ENCODE measurements around the gene PTH2.
A peak's percentile ranks its signal among the peaks of the same experiment; 100 is the strongest.

The PTH2 gene

DNA sequence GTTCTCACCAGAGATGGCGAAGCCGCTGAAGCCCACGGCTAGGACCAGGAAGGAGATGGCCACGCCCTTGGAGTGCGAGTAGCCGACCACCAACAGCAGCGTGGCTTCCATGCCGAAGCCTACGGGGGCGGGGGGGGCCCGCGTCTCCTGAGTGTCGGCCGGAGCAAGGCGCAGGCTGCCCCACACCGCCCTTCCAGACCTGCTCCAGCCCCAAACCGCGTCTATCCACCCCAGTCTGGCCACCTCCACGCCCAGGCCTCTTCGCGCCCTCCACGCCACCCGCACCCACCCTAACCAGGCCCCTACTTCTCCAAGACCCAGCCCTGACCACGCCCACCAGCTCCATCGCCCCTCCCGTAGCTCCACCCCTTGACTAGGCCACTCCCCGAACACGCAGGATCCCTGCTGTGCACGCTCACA is 8.1 kb upstream of the PTH2 start:
- Histone ChIP-seq H3K27ac (ENCODE audit: low read length) (no peak overlapping the region), H3K27me3 (ENCODE audit: control insufficient read depth, insufficient read depth, low read length) (peaks cover 3% of the 10 kb centered on the region; the same call in 1 of the 2 replicates), H3K9me3 (ENCODE audit: control insufficient read depth, insufficient read depth, low read length) (no peaks in the 10 kb centered on the region), H3K36me3 (ENCODE audit: control insufficient read depth, insufficient read depth, low read length) (no peaks in the 10 kb centered on the region), H3K4me3 (ENCODE audit: low read length) (no peak overlapping the region), H3K4me1 (ENCODE audit: control insufficient read depth, insufficient read depth, low read length) (peaks cover 15% of the 10 kb centered on the region)
- no peak for DNase-seq (ENCODE audit: low read depth, low spot score)
- WGBS (ENCODE audit: insufficient coverage, insufficient read length), result no CpG with 5 or more reads among the region's 29 CpGs

DNA sequence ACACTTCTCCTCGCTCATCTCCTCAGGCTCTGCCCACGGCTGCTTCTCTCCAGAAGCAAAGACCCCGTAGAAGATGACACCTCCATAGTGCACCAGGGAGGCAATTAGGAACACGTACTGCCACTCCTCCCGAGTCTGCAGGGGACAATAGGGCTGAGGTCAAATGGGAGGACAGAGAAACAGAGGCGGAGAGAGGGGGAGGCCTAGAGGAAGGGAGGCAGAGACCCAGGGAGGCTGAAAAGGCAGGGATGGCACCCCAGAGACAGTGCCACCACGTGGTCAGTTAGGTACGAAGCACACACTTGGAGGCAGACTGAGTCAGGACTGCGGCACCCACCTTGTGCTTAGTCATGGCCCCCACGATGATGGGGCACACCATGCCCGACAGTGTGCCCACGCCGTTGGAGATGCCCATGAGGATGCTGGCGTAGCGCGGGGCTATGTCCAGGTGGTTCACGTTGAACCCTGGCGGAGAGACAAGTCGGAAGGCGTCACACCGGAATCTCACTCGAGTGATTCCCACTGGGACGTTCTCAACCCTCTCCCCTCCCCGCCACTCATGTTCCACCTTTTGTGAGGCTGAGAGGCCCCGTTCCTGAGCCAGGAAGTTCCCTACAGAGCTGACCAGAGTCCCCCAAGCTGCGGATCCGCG is 7.6 kb upstream of the PTH2 start:
- no peak overlapping the region for H3K4me3 ChIP-seq (ENCODE audit: low read length)
- DNase-seq (ENCODE audit: low read depth, low spot score), result no peak
- no peaks in the 10 kb centered on the region for H3K36me3 ChIP-seq (ENCODE audit: control insufficient read depth, insufficient read depth, low read length)
- no CpG with 5 or more reads among the region's 28 CpGs for WGBS (ENCODE audit: insufficient coverage, insufficient read length)
- H3K9me3 ChIP-seq (ENCODE audit: control insufficient read depth, insufficient read depth, low read length), result no peaks in the 10 kb centered on the region
- peaks cover 3% of the 10 kb centered on the region; the same call in 1 of the 2 replicates for H3K27me3 ChIP-seq (ENCODE audit: control insufficient read depth, insufficient read depth, low read length)
- no peak overlapping the region for H3K27ac ChIP-seq (ENCODE audit: low read length)
- peaks cover 14% of the 10 kb centered on the region for H3K4me1 ChIP-seq (ENCODE audit: control insufficient read depth, insufficient read depth, low read length)

DNA sequence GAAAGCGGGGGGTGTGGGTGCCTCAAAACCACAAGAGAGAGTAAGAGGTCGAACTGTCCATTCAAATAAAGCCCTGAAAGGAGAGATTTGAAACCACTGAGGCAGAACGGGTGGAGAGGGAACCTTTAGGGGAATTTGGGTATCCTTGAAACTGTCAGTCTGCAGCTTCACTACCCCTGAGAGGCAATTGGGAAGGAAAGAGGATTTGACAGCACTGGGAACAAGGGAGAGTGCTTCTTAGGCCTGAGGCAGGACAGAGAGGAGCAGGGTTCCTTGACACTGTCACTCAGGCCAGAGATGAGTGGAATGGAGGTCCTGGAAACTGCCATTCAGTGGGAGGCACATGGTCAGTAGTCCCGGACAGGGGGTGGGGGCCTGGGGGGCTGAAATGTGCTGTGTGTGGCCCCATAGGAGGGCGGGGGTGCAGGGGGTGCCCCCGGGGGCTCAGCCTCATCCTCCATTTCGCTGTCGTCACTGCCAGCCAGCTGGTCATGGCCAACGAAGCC is 7.0 kb upstream of the PTH2 start:
- Histone ChIP-seq H3K36me3 (ENCODE audit: control insufficient read depth, insufficient read depth, low read length) (no peaks in the 10 kb centered on the region), H3K27ac (ENCODE audit: low read length) (no peak overlapping the region), H3K9me3 (ENCODE audit: control insufficient read depth, insufficient read depth, low read length) (no peaks in the 10 kb centered on the region), H3K4me1 (ENCODE audit: control insufficient read depth, insufficient read depth, low read length) (peaks cover 15% of the 10 kb centered on the region), H3K4me3 (ENCODE audit: low read length) (no peak overlapping the region), H3K27me3 (ENCODE audit: control insufficient read depth, insufficient read depth, low read length) (peaks cover 3% of the 10 kb centered on the region; the same call in 1 of the 2 replicates)
- no peak for DNase-seq (ENCODE audit: low read depth, low spot score)
- WGBS (ENCODE audit: insufficient coverage, insufficient read length), result no CpG with 5 or more reads among the region's 9 CpGs

DNA sequence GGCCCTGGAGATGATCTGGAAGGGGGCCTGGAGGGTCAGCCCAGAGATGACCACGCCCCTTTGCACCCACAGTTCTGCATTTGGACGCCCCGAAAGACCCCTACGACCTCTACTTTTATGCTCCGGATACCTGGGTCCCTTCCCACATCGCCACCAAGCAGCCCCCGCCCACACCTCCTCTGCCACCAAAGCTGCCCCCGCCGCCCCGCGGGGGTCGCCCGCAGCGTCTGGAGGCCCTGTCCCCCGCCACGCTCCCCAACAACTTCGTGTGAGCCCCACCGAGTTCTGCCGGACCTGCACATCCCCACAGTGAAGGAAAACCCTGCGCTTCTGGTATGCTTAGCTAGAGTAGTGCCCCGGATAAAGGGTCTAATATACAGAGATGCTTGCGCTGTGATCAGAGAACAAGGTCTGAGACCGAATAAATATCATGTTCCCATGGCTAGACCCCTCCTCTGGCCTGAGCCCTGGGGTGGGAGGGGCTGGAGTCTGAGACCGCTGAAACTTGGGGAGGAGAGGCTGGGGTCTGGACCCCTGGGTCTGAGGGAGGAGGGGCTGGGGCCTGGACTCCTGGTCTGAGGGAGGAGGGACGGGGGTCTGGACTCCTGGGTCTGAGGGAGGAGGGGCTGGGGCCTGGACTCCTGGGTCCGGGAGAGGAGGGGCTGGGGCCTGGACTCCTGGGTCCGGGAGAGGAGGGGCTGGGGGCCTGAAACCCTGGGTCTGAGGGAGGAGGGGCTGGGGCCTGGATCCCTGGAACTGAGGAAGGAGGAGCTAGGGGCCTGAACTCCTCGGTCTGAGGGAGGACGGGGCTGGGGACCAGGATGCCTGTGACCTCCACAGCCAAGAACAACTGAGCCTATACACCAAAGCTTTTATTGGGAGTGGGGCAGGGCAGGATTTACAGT is 5.6 kb upstream of the PTH2 start:
- Histone ChIP-seq H3K4me3 (ENCODE audit: low read length) (peak overlapping the region; percentile 41; the same call in 1 of the 2 replicates), H3K27ac (ENCODE audit: low read length) (no peak overlapping the region), H3K36me3 (ENCODE audit: control insufficient read depth, insufficient read depth, low read length) (no peaks in the 10 kb centered on the region), H3K4me1 (ENCODE audit: control insufficient read depth, insufficient read depth, low read length) (peaks cover 15% of the 10 kb centered on the region), H3K9me3 (ENCODE audit: control insufficient read depth, insufficient read depth, low read length) (no peaks in the 10 kb centered on the region), H3K27me3 (ENCODE audit: control insufficient read depth, insufficient read depth, low read length) (peaks cover 9% of the 10 kb centered on the region; the same call in 1 of the 2 replicates)
- WGBS (ENCODE audit: insufficient coverage, insufficient read length), result no CpG with 5 or more reads among the region's 29 CpGs
- no peak for DNase-seq (ENCODE audit: low read depth, low spot score)

DNA sequence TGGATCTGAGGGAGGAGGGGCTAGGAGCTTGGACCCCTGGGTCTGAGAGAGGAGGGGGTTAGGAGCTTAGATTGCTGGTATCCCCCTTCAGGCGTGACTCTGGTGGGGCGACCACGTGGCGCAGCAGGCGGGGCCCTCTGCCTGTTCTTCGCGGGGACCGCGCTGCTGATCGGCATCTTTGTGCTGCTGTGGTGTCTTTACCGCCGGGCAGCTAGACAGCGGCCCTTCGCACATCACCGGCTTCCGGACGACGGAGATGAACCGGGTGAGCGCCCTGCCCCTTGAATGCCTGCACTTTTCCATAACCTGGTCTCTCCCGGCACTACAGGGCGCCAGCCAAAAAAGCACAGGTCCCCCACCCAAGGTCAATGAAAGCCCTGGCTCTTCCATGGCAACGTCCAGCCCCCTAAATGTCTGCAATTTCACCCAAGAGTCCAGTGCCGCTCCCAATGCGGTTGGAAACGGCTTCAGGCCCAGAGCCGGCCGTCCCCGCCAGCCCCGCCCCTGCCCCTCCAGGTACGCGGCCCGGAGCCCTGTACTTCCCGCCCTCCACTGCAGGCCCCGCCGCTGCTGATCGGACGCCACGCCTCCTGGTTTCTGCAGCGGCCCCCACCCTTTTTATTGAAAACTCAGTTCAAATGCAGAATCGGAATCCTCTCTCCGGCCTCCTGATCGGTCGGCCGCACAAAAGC is 4.8 kb upstream of the PTH2 start:
- Histone ChIP-seq H3K9me3 (ENCODE audit: control insufficient read depth, insufficient read depth, low read length) (no peaks in the 10 kb centered on the region), H3K36me3 (ENCODE audit: control insufficient read depth, insufficient read depth, low read length) (no peaks in the 10 kb centered on the region), H3K4me3 (ENCODE audit: low read length) (peak overlapping the region; percentile 41; the same call in 1 of the 2 replicates), H3K4me1 (ENCODE audit: control insufficient read depth, insufficient read depth, low read length) (peaks cover 14% of the 10 kb centered on the region), H3K27ac (ENCODE audit: low read length) (no peak overlapping the region), H3K27me3 (ENCODE audit: control insufficient read depth, insufficient read depth, low read length) (peaks cover 12% of the 10 kb centered on the region; the same call in 1 of the 2 replicates)
- DNase-seq (ENCODE audit: low read depth, low spot score), result no peak
- no CpG with 5 or more reads among the region's 45 CpGs for WGBS (ENCODE audit: insufficient coverage, insufficient read length)

DNA sequence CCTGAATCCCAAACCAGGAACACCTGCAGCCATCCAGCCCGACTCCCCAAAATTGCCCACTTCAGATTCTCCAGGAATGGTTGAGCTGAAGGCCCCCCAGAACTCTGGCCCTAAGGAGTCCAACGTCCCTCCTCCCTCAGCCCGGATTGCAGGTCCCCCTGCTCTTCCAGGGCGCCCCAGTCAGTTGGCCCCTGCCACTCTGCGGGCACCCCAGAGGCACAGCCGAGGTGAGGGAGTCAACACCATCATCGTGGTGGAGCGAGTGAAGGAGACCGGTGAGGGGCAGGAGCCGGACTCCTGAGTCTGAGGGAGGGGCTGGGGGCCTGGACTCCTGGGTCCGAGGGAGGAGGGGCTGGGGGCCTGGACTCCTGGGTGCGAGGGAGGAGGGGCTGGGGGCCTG is 4.1 kb upstream of the PTH2 start:
- Histone ChIP-seq H3K9me3 (ENCODE audit: control insufficient read depth, insufficient read depth, low read length) (no peaks in the 10 kb centered on the region), H3K4me1 (ENCODE audit: control insufficient read depth, insufficient read depth, low read length) (peaks cover 18% of the 10 kb centered on the region), H3K4me3 (ENCODE audit: low read length) (no peak overlapping the region), H3K27ac (ENCODE audit: low read length) (no peak overlapping the region), H3K27me3 (ENCODE audit: control insufficient read depth, insufficient read depth, low read length) (peaks cover 18% of the 10 kb centered on the region), H3K36me3 (ENCODE audit: control insufficient read depth, insufficient read depth, low read length) (no peaks in the 10 kb centered on the region)
- no CpG with 5 or more reads among the region's 12 CpGs for WGBS (ENCODE audit: insufficient coverage, insufficient read length)
- DNase-seq (ENCODE audit: low read depth, low spot score), result no peak

DNA sequence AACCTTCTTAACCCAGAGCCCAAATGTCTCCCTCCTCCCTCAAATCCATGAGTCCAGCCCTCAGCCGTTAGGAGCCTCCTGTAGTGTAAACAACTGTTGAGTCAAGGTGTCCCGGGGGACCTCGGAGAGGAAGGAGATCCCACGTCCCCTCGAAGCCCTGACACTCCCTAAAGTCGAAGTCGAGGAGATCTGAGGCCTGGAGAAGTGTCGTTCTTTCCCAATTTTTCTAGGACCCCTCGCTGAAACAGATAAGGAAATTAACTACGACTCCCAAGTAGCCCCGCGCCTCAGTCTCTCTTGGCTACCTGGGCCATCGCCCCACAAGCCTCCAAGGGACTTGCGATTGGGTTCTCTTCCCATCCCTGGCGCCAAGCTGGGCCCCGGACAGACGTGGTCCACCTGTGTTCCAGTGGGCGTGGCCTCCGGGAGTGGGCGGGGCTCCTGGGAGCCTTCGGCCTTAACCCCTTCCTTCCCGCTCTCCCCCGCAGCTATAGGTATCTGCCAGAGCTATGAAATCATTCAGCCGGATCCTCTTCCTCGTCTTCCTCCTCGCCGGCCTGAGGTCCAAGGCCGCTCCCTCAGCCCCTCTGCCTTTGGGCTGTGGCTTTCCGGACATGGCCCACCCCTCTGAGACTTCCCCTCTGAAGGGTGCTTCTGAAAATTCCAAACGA is 2.8 kb upstream of the PTH2 start:
- peaks cover 24% of the 10 kb centered on the region for H3K27me3 ChIP-seq (ENCODE audit: control insufficient read depth, insufficient read depth, low read length)
- H3K4me3 ChIP-seq (ENCODE audit: low read length), result peak overlapping the region; percentile 2; the same call in 1 of the 2 replicates
- H3K4me1 ChIP-seq (ENCODE audit: control insufficient read depth, insufficient read depth, low read length), result peaks cover 15% of the 10 kb centered on the region
- H3K36me3 ChIP-seq (ENCODE audit: control insufficient read depth, insufficient read depth, low read length), result no peaks in the 10 kb centered on the region
- DNase-seq (ENCODE audit: low read depth, low spot score), result peak; percentile 85
- H3K27ac ChIP-seq (ENCODE audit: low read length), result no peak overlapping the region
- H3K9me3 ChIP-seq (ENCODE audit: control insufficient read depth, insufficient read depth, low read length), result no peaks in the 10 kb centered on the region
- WGBS (ENCODE audit: insufficient coverage, insufficient read length), result no CpG with 5 or more reads among the region's 30 CpGs

DNA sequence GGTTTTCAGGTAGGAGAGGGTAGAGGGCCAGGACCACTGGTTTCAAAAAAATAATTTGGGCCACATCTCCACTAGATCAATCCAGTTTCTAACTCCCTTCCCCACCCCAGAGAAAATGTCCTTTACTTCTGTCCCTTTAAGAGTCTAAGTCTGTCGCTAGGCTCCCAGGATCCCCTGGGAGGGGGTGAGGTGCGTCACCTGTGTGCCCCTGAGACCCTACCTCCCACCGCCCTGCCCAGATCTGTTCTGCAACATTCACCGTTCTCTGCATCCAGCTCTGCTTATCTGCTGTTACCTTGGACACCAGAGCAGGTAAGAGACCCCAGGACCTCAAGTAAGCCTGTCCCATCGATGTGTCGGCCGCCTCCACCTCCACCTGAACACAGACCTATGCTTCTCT is 1.9 kb upstream of the PTH2 start, which contains the start of gene GFY:
GFY (plus strand) TSS at position 211 of the 400 bp plus-strand sequence. CDS start 1,043 bp downstream, outside the sequence.
- H3K9me3 ChIP-seq (ENCODE audit: control insufficient read depth, insufficient read depth, low read length), result no peaks in the 10 kb centered on the region
- H3K4me1 ChIP-seq (ENCODE audit: control insufficient read depth, insufficient read depth, low read length), result peaks cover 13% of the 10 kb centered on the region
- peaks cover 24% of the 10 kb centered on the region for H3K27me3 ChIP-seq (ENCODE audit: control insufficient read depth, insufficient read depth, low read length)
- H3K4me3 ChIP-seq (ENCODE audit: low read length), result peak within 1 kb of the TSS; percentile 2; the same call in 1 of the 2 replicates
- no peak within 1 kb of the TSS for H3K27ac ChIP-seq (ENCODE audit: low read length)
- H3K36me3 ChIP-seq (ENCODE audit: control insufficient read depth, insufficient read depth, low read length), result no peaks in the 10 kb centered on the region
- DNase-seq (ENCODE audit: low read depth, low spot score), result no peak
- no CpG with 5 or more reads among the region's 7 CpGs for WGBS (ENCODE audit: insufficient coverage, insufficient read length)

DNA sequence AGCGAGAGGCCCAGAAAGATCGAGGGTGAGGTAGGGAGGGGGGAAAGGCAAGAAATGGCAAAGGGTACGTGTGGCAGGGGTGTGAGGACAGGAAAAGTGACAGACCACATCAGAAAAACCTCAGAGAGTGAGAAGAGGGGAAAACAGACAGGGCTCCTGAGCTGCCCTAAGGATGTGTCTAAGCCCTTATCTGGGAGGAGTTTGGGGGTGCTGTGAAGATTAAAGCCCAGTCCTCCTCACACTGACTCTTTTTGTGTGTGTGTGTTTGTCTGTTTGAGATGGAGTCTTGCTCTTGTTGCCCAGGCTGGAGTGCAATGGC is 703 bp upstream of the PTH2 start:
- H3K27me3 ChIP-seq (ENCODE audit: control insufficient read depth, insufficient read depth, low read length), result peaks cover 24% of the 10 kb centered on the region
- DNase-seq (ENCODE audit: low read depth, low spot score), result no peak
- no CpG with 5 or more reads among the region's 3 CpGs for WGBS (ENCODE audit: insufficient coverage, insufficient read length)
- H3K4me1 ChIP-seq (ENCODE audit: control insufficient read depth, insufficient read depth, low read length), result peaks cover 13% of the 10 kb centered on the region
- H3K27ac ChIP-seq (ENCODE audit: low read length), result no peak overlapping the region
- H3K9me3 ChIP-seq (ENCODE audit: control insufficient read depth, insufficient read depth, low read length), result no peaks in the 10 kb centered on the region
- no peaks in the 10 kb centered on the region for H3K36me3 ChIP-seq (ENCODE audit: control insufficient read depth, insufficient read depth, low read length)
- no peak overlapping the region for H3K4me3 ChIP-seq (ENCODE audit: low read length)
